ENCODE measurements around the gene HDX.
"Not testable (repeated sequence)": the region's sequence is repeated elsewhere in the genome, so short reads cannot be mapped to it uniquely, and the experiment has no call there.

Gene HDX

GRCh38 chrX:84320023-84320422 is 182.2 kb downstream of the HDX start:
- no peak for DNase-seq (ENCODE audit: low read depth)
- H3K4me3 ChIP-seq (ENCODE audit: control insufficient read depth, low read depth, low read length), result no peak overlapping the region
- TF ChIP-seq CTCF (IDR thresholded peaks at IDR 0.05; ENCODE audit: control insufficient read depth, insufficient read depth, low read depth, low read length, missing control alignments), result no peak

GRCh38 chrX:84318661-84319060 is 183.6 kb downstream of the HDX start:
- H3K4me3 ChIP-seq (ENCODE audit: control insufficient read depth, low read depth, low read length), result no peak overlapping the region
- no peak for DNase-seq (ENCODE audit: low read depth)
- TF ChIP-seq CTCF (IDR thresholded peaks at IDR 0.05; ENCODE audit: control insufficient read depth, insufficient read depth, low read depth, low read length, missing control alignments), result no peak

- not testable (repeated sequence) for DNase-seq (ENCODE audit: low read depth); H3K4me3 ChIP-seq (ENCODE audit: control insufficient read depth, low read depth, low read length)
Measured at GRCh38 chrX:84315946-84316345, 186.3 kb downstream of the HDX start.
